ENCODE data around the gene DPY19L2.
"Not testable (repeated sequence)": the region's sequence is repeated elsewhere in the genome, so short reads cannot be mapped to it uniquely, and the experiment has no call there.

The DPY19L2 gene

DNA sequence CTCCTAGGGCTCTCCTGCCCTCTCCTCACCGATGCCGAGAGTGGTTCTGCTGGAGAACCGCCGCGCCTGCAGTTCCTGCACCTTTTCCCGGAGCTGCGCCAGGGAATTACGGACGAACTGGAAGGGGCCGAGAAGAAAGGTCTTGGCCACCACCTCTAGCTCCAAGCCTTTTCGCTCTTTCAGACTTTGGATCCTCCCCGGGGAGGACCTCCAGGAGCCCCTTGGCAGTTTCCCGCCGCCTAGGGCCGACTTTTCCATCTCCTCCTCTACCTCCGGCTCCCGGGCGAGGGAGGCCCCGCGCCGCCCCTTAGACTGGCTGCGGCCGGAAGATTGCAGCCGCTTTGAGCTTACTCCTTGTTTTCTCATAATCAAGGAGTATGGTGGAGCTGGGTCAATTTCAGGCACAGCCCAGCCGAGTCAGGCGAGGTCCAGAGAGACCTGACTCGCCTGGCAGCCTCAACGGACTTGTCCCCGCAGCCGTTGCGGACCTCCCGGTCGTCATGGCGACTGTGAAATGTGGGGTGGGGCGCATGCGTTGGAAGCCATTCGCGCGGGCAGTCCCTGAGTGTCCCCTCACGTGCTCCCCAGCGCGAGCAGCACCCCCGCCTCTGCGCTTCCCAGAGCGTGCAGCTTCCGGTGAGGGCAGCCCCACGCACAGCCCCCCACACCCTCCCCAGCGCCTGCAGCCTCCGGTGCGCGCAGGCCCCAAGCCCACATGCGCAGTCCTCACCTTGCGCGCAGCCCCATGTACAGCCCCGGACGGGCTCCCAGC is at the start of gene DPY19L2:
Gene DPY19L2 (minus strand): TSS at position 466 of the 772 bp plus-strand sequence. CDS start 100 bp downstream, at position 366.
- DNase-seq, result peak; percentile 70

DNA sequence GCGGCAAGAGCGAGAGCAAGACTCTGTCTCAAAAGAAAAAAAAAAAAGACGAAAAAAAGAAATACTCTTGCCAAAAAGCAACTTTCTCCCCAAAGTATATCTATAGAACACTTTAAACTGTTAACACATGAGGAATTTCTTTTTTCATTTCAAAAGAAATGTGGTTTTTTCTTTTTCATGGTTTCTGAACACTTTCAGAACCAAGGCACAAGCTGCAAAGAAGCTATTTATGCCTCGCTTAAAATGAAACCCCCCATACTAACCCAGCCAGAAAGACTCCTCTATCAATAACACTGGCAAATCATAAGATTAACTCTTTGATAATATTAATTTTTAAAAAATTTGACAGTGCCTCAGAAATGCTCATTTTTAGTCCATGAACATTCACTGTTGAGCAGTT is 48.6 kb upstream of the DPY19L2 start:
- DNase-seq, result not testable (repeated sequence)

DNA sequence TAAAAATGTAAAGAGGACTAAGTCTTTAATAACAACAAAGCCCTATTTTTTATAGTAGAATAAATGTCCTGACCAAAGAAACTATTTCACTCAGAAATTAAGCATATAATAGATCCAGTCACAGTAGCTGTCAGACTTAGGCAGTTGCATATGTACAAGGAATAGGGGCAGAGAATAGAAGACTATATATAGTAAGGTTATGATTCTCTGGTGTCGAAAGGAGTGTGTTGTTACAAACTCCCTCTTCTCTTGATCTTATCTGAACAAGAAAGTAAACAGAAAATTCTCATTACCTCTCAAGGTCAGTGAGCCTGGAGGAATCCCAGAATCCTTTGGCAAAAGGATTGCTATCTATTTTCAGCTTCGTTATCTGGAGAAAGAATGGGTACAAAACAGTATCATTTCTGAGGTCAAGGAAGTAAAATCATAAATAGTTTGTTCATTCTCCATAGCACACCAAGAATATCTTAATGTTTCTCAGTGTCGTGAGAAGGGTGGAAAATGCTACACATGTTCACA is 46.9 kb upstream of the DPY19L2 start:
- DNase-seq, result not testable (repeated sequence)

DNA sequence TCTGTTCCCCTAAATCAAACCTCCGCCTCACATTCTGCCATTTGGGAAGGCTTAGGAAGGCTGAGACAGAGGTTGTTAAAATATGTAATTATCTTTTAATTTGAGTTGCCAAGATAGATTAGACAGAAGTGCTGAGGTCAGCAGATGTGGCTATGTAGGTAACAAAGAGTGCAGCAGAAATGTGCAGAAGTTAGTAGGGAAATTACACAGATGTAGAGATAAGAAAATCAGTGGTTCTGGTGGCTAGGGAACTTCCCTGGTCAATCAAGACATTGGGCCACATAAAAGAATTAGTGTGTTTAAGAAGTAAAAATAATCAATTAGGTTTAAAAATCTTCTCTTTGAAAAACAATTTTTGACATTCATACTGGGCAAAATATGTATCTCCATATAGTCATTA is 46.1 kb upstream of the DPY19L2 start:
- DNase-seq, result peak; percentile 20

DNA sequence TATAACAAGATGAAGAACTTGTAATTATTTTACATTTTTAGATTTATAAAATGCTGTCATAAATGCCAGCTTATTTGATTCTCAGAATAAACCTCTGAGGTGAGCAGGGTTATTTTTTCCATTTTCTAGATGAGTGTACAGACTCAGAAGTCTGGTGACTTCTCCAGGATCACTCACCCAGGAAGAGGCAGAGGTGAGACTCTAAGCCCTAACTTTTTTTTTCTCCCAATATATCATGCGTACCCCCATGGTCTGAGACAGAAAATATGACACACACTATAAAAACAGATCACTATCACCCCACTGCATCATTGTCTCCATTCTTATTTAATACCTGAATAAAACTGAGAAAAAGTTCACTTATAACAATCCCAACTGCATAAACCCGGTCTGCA is 45.4 kb upstream of the DPY19L2 start:
- DNase-seq, result peak; percentile 48

DNA sequence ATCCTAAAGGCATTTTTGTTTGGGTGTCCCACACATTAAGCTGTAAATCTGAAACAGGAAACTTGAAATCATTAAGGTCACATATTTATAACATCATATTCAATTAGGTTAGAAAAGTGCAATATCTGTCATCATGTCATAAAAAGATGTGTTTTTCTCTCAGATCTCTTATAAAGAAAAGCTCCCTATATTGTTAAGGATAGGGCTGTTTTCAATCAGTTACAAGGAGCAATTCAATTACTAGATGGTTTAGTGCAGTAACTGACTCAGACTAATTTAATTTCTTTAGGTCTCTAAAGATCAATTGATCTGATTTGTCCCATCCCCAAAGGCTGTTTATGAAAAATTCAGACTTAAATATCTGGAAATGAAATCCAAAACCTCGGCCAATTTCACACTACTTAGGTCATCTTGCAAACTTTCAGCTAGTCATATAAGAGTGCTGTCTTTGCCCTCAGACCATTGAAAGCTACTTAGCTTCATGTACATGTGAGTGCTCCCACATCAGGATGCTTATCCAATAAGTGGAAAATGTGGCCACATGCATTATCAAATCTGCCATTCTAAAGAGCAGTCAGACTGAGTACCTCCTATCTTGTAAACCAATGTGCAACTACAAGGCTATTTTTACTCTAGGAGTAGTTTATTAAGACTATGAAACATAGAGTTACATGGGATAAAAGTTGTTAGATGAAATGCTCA is 44.8 kb upstream of the DPY19L2 start:
- DNase-seq, result not testable (repeated sequence)

DNA sequence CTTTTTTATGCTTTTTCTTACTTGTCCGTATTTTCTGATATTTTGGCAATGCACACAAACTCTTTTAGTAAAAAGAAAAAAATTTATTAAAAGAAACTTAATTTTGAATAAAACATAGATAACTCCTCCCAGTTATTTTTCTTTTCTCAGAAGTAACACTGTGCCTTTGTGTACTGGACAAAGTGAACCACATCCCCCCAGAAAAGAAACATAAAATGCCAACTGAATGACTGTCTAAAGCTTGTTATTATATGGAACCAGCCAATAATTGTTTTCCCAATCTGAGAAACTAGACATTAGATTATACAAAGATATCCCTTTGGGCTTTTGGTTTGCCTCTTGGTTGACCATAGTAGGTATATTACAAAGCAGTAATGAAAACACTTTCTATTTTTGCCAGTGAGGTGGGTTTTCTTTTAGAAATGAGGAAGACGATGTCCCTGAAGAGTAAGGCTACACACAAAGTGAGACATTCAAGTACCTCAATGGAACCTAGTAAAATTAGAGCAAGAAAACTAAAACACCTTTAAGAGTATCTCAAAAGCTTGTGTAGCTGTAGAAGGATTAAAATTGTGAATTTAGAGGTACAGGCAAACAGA is 44.2 kb upstream of the DPY19L2 start:
- not testable (repeated sequence) for DNase-seq

DNA sequence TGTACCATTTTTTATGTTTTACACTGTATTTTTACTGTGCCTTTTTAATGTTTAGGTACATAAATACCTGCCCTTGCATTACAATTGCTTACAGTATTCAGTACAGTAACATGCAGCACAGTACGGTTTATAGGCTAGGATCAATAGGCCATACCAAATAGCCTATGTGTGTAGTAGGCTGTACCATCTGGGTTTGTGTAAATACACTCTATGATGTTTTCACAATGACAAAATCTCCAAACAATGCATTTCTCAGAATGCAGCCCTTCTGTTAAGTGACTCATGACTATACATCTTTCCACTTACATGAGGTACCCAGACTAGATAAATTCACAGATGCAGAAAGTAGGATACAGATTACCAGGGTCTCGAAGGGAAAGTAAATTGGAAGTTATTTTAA is 43.0 kb upstream of the DPY19L2 start:
- peak; percentile 6 for DNase-seq

DNA sequence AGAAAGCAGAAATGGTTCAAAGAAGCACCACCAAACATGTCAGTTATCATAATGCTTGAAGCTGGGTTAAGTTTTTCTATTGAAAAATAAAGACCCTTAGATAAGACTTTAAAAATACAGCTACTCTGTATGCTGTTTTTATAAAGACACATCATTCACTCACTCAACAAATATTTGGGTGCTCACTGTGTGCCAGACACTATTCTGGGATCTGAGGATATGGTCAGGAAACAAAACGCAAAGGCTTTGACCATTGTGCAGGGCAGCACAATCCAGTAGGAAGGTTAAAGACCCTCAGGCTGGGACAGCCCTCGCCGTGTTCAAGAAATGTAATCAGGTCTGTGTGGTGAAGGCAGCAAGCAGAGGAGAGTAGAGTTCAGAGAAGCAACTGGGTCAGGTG is 38.0 kb upstream of the DPY19L2 start:
- no peak for DNase-seq

DNA sequence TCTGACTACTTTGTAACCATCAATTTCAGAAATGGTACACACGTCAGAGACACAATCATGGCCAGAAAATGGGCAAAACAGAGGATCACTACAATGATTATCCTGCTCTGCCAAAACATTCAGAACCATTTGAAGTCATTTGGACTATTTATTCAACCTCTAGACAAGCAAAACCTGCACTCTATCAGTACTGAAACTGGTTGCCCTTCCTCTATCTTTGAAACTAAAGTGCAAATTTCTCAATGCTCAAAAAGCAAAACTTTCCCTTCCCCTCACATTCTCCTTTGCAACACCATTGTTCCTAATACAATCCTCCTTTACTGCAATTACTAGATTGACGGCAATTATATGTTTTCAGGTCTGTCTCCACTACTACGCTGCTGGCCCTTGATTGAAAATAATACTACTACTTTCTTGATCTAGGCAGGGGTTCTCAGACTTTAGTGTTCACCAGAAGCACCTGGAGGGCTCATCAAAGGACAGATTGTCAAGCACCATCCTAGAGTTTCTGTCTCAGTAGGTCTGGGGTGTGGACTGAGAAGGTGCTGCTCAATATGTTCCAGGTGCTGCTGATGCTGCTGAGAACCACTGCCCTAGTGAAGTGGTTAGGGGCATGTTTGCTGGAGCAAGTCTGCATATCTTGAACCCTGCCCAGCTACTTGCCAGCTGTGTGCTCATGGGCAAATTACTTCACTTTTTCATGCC is 31.5 kb upstream of the DPY19L2 start:
- DNase-seq, result not testable (repeated sequence)

DNA sequence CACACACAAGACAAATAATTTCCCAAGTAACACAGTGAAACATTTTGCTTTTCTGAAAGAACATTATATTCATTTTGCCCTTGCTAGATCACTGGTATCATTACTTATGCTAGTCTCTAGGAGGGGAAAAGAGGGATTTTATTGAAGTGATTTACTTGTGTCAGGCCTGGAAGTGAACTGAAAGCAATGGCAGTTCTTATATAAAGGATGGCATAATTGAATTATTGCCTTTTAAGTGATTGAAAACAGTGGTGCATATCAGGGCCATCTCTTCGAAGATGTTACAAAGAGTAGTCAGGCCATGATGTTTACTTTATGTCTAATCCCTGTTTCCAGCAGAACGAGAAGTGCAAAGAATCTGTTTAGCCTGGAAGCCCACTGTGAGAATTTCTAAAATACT is 30.7 kb upstream of the DPY19L2 start:
- not testable (repeated sequence) for DNase-seq

DNA sequence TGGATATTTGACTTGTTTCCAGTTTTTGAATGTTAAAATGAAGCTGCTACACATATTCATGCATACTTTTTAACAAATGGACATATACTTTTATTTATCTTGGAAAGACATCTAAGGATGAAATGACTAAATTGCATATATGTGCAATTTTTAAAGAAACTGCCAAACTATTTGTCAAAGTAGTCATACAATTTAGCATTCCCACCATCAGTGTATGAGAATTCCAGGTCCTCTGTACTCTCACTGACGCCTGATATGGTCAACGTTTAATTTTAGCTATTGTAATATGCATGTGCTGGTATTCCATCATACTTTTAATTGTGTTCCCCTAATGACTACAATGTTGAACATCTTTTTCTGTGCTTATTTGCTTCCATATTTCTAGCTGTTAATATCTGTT is 22.5 kb upstream of the DPY19L2 start:
- DNase-seq, result not testable (repeated sequence)

DNA sequence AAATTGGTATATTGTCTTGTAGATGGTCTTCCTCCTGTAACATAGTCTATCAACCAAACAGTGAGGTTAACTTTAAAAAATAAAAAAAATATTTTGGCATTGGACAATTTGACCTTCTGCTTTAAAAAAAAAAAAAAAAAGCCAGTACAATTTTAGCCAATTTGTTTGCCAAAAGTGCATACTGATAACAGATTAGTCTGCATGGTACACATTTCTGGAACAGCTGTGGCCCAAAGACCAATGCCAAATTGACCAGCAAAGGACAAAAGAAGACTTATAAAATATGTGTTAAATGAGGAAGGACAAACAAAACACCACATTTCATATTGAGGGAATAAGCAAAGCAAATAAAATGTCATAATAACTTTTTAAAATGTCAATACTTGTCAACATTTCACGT is 20.8 kb upstream of the DPY19L2 start:
- not testable (repeated sequence) for DNase-seq

DNA sequence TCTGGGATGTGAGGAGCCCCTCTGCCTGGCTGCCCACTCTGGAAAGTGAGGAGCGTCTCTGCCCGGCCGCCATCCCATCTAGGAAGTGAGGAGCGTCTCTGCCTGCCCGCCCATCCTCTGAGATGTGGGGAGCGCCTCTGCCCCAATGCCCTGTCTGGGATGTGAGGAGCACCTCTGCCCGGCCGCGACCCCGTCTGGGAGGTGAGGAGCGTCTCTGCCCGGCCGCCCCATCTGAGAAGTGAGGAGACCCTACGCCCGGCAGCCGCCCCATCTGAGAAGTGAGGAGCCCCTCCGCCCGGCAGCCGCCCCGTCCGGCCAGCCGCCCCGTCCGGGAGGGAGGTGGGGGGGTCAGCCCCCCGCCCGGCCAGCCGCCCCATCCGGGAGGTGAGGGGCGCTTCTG is 18.3 kb upstream of the DPY19L2 start:
- DNase-seq, result not testable (repeated sequence)

DNA sequence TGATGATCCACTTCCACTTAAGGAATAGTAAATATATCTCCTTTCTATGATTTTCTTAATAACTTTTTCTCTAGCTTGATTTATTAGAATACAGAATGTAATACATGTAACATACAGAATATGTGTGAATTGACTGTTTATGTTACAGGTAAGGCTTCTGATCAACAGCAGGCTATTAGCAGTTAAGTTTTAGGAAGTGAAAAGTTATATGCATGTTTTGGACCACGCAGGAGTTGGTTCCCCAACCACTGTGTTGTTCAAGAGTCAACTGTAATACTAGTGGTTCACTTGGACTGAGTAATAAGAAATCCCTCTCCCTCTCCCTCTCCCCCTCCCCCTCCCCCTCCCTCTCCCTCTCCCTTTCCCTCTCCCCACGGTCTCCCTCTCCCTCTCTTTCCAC is 17.5 kb upstream of the DPY19L2 start:
- DNase-seq, result not testable (repeated sequence)

DNA sequence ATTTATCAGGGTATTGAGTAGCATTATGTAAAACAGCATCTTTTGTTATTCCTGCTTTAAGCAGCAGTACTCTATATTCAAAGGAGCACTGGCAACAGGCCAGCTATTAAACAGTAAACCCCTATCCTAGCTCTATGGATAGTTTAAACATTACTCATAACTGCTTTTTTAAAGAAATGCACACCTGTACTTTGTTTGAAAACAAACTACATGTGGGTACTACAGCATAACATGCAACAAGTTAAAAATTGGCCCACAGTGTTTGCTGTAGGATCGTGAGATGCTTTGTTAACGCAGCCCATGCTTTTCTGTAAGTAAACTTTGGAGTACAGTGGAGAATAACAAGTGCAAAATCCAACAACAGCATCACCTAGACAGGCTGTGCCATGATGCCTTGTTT is 14.3 kb upstream of the DPY19L2 start:
- not testable (repeated sequence) for DNase-seq

DNA sequence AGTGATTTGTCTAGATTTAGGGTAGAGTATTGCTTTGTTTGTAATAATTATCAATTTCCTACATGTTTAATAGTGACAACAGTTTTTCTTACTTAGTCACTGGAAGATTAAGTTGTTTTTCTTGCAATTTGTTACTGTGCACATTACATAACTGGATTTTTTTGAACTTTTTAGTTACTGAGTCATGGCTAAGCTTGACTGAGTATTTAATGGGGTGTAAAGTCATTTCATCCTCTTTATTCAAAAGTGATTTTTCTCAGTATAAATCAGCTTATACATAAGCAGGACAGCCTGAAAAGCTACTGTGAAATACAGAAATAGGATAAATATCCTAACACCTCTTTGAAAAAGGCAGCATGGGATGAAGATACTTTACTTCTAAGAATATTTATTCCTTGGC is 12.5 kb upstream of the DPY19L2 start:
- not testable (repeated sequence) for DNase-seq

DNA sequence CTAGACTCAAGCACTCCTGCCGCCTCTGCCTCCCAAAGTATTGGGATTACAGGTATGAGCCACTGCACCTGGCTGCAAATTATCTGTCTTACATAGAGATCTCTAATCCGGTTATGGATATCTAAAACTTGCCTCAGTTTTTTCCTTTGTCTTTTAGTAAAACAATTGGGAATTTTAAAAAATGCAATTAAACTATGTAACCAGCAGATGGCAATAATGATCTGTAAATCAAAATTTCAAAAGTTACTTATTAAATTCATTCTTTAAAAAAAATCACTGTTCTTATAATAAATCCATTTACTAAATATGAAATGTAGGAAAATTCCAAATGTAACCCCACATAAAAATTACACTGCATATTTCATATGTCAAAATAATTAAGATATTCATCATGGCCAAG is 4.3 kb upstream of the DPY19L2 start:
- not testable (repeated sequence) for DNase-seq

DNA sequence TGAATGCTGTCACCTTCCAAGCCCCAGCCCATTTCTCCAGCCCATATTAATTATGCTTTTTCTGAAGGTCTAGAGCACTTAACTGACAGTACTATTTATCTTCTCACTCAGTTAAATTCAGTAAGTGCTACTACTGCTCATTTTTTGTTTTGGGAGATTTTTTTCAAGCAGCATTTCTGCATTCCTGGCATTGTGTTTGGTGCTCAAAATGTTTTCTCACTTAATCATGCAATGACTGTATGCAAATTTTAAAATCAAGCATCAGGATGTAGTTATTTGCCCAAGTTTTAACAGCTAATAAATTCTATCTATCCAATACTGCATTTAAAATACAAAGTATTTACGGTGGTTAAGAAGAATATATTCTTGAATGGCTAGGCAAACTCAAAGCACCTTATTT is 1.6 kb upstream of the DPY19L2 start:
- not testable (repeated sequence) for DNase-seq

DNA sequence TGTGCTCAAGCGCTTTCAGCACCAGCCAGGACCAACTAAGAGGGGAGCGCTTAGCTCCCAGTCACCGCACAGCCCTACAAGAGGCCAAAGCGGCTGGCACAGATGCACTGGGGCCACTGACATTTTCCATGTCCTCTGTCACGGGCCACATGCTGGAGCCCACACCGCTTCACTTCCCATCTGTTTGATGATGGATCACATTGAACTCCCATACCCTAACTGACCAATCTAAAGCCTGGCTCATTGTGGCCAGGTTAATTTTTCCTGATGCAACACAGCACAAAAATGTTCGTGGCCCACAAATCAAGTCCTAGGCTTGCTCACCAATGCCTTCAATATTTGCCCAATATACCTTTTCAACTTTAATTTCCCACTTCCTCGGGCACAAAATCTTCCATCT is 1.1 kb upstream of the DPY19L2 start:
- DNase-seq, result not testable (repeated sequence)

DNA sequence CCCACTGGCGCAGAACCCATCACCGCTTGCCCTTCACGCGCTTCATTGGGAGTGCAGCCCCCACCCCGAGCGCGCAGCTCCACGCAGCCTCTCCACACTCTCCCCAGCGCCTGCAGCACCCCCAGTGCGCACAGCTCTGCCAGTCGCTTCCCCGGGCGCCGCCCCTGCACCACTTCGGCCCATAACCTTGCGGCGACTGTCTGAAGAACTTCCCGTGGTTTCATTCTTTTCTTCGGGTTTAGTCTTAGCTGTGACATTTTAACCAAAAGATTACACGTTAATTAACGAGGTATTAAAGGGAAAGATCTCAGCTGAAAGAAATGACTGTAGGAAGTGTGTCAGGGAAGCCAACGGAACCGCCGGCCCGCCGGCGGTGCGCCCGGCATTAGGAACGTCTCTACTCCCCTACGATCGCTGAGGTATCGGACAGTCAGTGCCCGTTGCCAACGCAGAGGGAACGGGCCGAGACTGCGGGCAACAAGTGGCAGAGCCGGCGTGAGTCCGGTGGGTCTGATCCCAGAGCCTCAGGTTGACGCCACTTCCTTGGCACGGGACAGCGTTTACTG is 590 bp upstream of the DPY19L2 start:
- DNase-seq, result not testable (repeated sequence)

DNA sequence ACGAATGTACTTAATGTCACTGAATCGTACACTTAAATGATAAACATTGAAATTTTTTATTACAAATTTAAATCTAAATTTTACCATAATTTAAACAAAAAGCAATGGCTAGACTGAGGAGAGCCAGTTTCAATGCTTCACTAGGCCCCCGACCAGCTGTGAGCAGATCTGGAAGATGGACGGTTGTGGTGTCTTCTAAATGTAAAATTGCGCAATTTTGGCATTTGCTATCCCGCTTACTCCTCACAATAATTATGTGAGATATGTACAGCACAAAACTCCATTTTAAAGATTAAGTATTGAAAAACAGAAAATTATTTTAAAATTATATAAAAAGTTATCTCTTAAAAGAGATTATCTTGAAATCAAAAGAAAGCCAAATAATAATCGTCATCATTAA is 5.3 kb downstream of the DPY19L2 start:
- DNase-seq, result not testable (repeated sequence)

DNA sequence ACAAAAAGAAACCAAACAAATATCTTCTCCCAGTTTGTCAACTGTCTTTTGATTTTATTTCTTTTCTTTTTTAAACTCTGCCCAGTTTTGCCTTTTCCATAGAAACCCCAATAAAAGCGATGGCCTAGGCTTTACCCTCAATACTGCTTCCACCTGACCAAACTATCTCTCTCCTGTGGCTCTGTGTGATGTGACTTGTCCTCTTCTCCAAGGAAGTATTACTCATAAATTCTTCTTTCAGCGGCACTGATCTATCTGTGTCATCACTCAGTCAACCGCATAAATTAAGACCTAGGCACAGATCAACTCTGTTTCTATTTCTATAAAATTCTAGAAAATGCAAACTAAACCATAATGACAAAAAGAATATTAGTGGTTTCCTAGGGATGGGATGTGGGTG is 9.8 kb downstream of the DPY19L2 start:
- DNase-seq, result not testable (repeated sequence)

Data from activated CD4-positive, alpha-beta T cell treated with anti-CD3 and anti-CD28 coated beads, Interleukin-2, Interleukin-6, amounts not matched to agents 100 ng/mL and 50 ng/mL, durations not matched to agents 16 hours and 8 hours (primary cell).